OCI-LY3 (cell line): Measurements from ENCODE around the gene AP2M1.
A peak's percentile ranks its signal among the peaks of the same experiment; 100 is the strongest.

ENCODE experiments used
- H2AFZ ChIP-seq: fragments of 200-600, 300-600 bp; shearing (Covaris generic); 2 replicates; pipeline ENCODE4 v1.6.0; 2014; ENCODE audit warnings: antibody characterized with exemption, low read depth, low read length
- H3K27ac ChIP-seq: fragments of 200-600, 300-600 bp; sonication (generic); 2 replicates; pipeline ENCODE4 v1.5.1; 2014; ENCODE audit warnings: mild to moderate bottlenecking, low read length, moderate library complexity, mixed read lengths
- H3K27me3 ChIP-seq: fragments of 200-600, 300-600 bp; sonication (generic); 2 replicates; pipeline ENCODE4 v1.6.1; 2014; ENCODE audit warnings: low read depth, low read length, mixed read lengths
- H3K36me3 ChIP-seq: fragments of 200-600, 300-600 bp; sonication (generic); replicated peaks from 2 replicates; pipeline ENCODE3; 2014; ENCODE audit warnings: low read depth, low read length, mixed read lengths
- H3K4me1 ChIP-seq: fragments of 300-600, 200-600 bp; sonication (generic); 2 replicates; pipeline ENCODE4 v1.6.1; 2014; ENCODE audit warnings: low read length, mixed read lengths
- H3K4me2 ChIP-seq: fragments of 200-600, 300-600 bp; sonication (generic); 2 replicates; pipeline ENCODE4 v1.6.1; 2014; ENCODE audit warnings: low read length, mixed read lengths
- H3K4me3 ChIP-seq: fragments of 300-600, 200-600 bp; sonication (generic); 2 replicates; pipeline ENCODE4 v1.5.1; 2014; ENCODE audit warnings: antibody characterized with exemption, mild to moderate bottlenecking, low read length, moderate library complexity
- H3K79me2 ChIP-seq: fragments of 300-600, 200-600 bp; shearing (Covaris generic); 2 replicates; pipeline ENCODE4 v1.6.1; 2014; ENCODE audit warnings: mild to moderate bottlenecking, low read length, mixed read lengths
- H3K9ac ChIP-seq: fragments of 300-600, 200-600 bp; shearing (Covaris generic); 2 replicates; pipeline ENCODE4 v1.6.0; 2014; ENCODE audit warnings: mild to moderate bottlenecking, low read length, moderate library complexity
- H3K9me3 ChIP-seq: fragments of 200-600, 300-600 bp; shearing (Covaris generic); 2 replicates; pipeline ENCODE4 v1.6.1; 2014; ENCODE audit warnings: low read length, mixed read lengths; ENCODE audit not compliant: insufficient read depth
- H4K20me1 ChIP-seq: fragments of 200-600, 300-600 bp; sonication (generic); 2 replicates; pipeline ENCODE4 v1.6.1; 2016; ENCODE audit warnings: low read length, mixed read lengths; ENCODE audit not compliant: insufficient read depth
- CTCF ChIP-seq: fragments of 200-600, 300-600 bp; sonication (generic); IDR thresholded peaks from 2 replicates; pipeline ENCODE4 v1.5.1; 2014; ENCODE audit warnings: antibody characterized with exemption, low read length, low read depth
- EZH2phosphoT487 ChIP-seq: fragments of 200-600 bp; shearing (Covaris generic); IDR thresholded peaks from 2 replicates; pipeline ENCODE4 v1.6.1; 2018; ENCODE audit warnings: antibody characterized with exemption, mixed run types, low read depth

The AP2M1 gene

DNA sequence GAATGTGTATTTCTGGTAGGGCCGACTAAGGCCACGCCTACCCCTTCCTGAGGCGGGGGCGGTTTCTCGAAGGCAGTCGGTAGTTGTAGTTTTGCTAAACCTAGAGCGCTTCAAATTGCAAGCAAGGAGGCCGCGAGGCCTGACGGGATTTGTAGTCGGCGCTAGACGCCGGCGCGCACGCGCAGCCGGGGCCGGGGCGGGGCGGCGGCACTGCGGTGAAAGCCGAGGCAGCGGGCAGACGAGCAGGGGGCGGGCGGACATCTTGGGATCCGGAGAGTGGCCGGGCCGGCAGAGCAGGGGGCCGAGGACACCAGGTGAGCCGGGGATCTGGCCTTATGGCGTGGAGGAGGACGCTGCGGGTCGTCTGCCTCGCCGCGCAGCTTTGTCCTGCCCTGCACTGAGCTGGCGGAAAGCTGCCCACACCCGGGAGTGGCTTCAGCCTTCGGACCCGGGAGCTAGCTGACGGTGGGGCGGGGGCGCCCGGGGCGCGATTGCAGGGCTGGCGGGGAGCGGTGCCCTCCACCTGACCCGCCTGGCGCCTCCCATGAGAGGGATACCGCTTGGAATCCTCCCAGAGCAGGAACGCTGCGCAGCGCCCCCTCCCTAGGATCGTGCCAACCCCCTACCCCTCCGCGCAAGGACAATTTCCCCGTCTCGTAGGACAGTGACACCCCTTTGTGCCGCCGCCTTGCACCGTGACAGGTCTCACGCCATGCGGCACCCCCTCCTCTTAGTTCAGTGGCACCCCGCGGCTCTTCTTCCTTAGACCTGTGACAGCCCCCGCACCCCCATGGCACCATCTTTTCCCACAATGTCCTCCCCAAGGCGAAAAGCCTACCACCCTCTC lies at the start of gene AP2M1:
TSS of gene AP2M1 (plus strand) at position 210 of the 847 bp plus-strand sequence. CDS start 2,139 bp downstream, outside the sequence.
- Histone ChIP-seq H4K20me1 (no peaks in the 10 kb centered on the region), H3K36me3 (peaks cover 44% of the 10 kb centered on the region), H3K27me3 (no peaks in the 10 kb centered on the region), H2AFZ (peak within 1 kb of the TSS; percentile 90), H3K9ac (peak within 1 kb of the TSS; percentile 94), H3K4me1 (peaks cover 41% of the 10 kb centered on the region), H3K79me2 (peaks cover 25% of the 10 kb centered on the region), H3K9me3 (no peaks in the 10 kb centered on the region), H3K27ac (peak within 1 kb of the TSS; percentile 33), H3K4me3 (peak within 1 kb of the TSS; percentile 92), H3K4me2 (peak within 1 kb of the TSS; percentile 90)
- TF ChIP-seq EZH2phosphoT487 (no peak), CTCF (peak; percentile 21; the same call in 1 of the 2 replicates)

DNA sequence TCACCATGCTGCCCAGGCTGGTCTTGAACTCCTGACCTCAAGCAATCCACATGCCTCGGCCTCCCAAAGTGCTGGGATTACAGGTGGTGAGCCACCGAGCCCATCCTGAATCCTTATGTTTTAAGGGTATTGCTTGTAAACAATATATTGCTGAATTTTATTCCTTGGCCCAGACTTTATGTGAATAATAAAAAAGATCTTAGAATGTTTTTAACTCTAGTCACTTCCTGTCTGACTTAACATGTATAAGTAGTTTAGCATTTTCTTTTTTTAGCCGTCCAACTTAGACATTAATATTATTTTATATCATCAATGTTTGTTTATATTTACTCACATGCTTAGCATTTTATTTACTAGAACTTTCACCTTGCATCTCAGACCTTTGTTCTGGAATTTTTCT lies 48.6 kb upstream of the AP2M1 start:
- Histone ChIP-seq H3K36me3 (no peaks in the 10 kb centered on the region), H2AFZ (no peak overlapping the region), H3K4me1 (no peaks in the 10 kb centered on the region), H3K27ac (no peak overlapping the region), H3K9ac (no peak overlapping the region), H3K4me3 (no peak overlapping the region), H3K4me2 (no peak overlapping the region), H3K9me3 (no peaks in the 10 kb centered on the region), H3K79me2 (no peaks in the 10 kb centered on the region), H3K27me3 (no peaks in the 10 kb centered on the region), H4K20me1 (no peaks in the 10 kb centered on the region)
- TF ChIP-seq EZH2phosphoT487: no peak
- TF ChIP-seq CTCF: no peak

GRCh38 chr3:184129012-184129411 lies 45.6 kb upstream of the AP2M1 start:
- Histone ChIP-seq H3K4me2 (no peak overlapping the region), H3K27ac (no peak overlapping the region), H2AFZ (no peak overlapping the region), H3K4me1 (peaks cover 5% of the 10 kb centered on the region), H3K4me3 (no peak overlapping the region), H3K9ac (no peak overlapping the region), H3K9me3 (no peaks in the 10 kb centered on the region), H3K27me3 (no peaks in the 10 kb centered on the region), H3K79me2 (peaks cover 4% of the 10 kb centered on the region; the same call in 1 of the 2 replicates), H3K36me3 (no peaks in the 10 kb centered on the region), H4K20me1 (no peaks in the 10 kb centered on the region)
- TF ChIP-seq CTCF (peak; percentile 54), EZH2phosphoT487 (no peak)

DNA sequence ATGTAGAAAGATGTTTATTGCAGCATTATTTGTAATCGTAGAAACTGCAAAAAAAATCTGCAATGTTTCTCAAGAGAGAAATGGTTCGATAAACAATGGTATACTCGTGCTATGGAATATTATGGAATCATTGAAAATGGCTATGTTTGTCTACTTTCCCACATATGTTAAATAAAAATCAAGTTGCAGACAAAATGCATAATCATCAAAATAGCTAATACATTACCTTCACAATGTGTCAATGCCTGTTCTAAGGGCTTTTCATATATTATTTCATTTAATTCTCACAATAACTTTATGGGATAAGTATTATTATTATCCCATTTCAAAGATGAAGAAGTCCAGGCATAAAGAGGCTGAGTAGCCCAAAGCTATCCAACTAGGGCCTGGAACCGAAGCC lies 41.7 kb upstream of the AP2M1 start:
- H3K79me2 ChIP-seq: peaks cover 43% of the 10 kb centered on the region
- no peak overlapping the region for H2AFZ ChIP-seq
- H3K4me1 ChIP-seq: peaks cover 16% of the 10 kb centered on the region
- no peaks in the 10 kb centered on the region for H4K20me1 ChIP-seq
- H3K4me3 ChIP-seq: no peak overlapping the region
- no peaks in the 10 kb centered on the region for H3K27me3 ChIP-seq
- no peak overlapping the region for H3K27ac ChIP-seq
- no peak overlapping the region for H3K4me2 ChIP-seq
- H3K9me3 ChIP-seq: no peaks in the 10 kb centered on the region
- no peak for TF ChIP-seq CTCF
- TF ChIP-seq EZH2phosphoT487: no peak
- H3K36me3 ChIP-seq: peaks cover 6% of the 10 kb centered on the region
- no peak overlapping the region for H3K9ac ChIP-seq
